ENCODE measurements around the gene FAM181A.

- TF ChIP-seq CTCF (IDR thresholded peaks at IDR 0.05; ENCODE audit: insufficient read depth, low read depth, low read length) (no peak), EZH2 (IDR thresholded peaks at IDR 0.05; ENCODE audit: insufficient read depth, low read length) (no peak)
These were observed 35.8 kb downstream of the FAM181A start for GRCh38 chr14:93962701-93963601.

Data from astrocyte (in vitro differentiated cells and primary cell).